CD1c-positive myeloid dendritic cell (primary cell): ENCODE measurements around the gene PDCD4.
A peak's percentile ranks its signal among the peaks of the same experiment; 100 is the strongest.

Source experiments
- DNase-seq: peaks from one replicate; pipeline ENCODE4 v3.0.0-alpha.2; 2016; ENCODE audit errors: extremely low spot score

Gene PDCD4

GRCh38 chr10:110871298-110872084 is at the start of gene PDCD4:
TSS of gene PDCD4 (plus strand) at chr10:110871928. CDS start at chr10:110876028, 4,100 bp downstream.
- peak; percentile 95 for DNase-seq

- DNase-seq: no peak
Observed at GRCh38 chr10:110822035-110822711, 49.6 kb upstream of the PDCD4 start.

DNA sequence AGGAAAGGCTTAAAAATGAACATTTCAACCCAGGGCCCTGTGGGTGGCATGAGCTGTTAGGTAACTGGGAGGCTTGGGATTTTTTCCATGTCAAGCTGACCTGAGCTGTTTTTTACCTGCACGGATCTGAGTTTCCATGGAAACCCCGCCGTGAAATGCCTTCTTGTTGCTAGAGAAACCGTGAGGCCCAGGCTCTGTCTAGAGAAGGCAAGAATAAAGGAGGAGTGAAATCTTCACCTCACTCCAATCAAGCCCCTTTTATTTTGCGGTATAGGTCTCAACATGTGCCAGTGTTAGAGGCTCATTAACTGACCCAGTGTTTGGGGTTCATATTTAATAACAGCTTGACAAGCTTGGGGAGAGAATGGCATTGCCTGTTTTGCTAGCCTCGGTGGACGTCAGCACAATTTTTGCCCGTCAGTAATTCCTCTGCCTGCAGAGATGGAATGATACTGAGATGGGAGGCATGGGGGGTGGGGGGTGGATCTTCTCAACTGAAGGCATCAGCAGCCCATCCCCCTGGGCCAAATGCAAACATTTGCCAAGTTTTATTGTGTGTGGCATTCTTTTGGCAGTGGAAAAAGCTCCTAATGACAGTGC is 48.9 kb upstream of the PDCD4 start:
- DNase-seq: no peak

DNA sequence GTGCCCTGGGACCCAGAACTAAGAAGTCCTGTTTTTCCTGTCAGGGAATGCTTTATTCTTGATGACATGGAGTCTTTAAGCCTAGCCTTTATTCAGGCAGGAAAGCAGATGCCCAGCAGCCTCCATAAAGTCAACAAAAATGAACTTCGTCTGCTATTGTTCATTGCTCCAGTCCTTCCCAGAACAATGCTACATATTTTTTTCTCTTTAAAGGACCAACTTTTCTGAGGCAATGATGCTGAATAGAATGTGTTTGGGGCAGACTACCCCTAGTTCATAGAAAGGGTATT is 47.6 kb upstream of the PDCD4 start:
- DNase-seq: no peak

DNA sequence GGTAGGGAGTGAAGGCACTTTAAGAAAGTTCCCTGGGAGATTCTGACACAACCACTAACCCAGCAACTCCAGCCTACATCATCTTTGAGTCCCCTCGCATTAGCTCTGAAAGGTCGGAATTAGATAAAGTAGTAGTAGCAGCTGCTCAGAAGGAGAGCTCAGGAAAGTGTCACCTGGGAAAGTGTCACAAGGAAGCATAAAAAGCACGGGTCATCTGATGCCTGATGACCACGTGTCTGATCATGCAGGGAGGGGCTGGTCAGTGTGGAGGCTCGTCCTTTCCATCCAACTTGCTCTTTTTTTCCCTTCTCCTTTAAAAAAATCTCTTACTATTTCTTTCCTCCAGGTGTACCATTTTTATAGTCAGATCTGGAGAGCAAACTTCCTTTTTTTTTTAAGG is 47.1 kb upstream of the PDCD4 start:
- no peak for DNase-seq

GRCh38 chr10:110825508-110825907 is 46.2 kb upstream of the PDCD4 start:
- no peak for DNase-seq

DNA sequence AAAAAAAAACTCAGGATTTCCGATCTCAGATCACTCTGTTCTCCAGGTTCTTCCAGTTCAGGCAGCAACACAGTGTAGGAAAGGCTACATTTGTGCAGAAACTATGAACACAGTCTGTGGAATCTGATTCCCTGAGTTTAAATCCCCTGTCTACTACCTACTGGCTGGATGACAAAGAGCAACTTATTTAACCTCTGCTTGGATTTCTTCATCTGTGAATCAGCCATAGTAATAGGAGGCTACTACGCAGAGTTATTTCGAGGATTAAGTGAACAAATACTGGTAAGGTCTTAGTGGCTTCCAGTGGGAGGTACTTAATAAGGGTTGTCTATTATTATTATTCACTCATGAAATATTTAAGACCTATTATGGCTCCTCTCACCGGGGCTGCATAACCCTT is 44.3 kb upstream of the PDCD4 start:
- DNase-seq: no peak

DNA sequence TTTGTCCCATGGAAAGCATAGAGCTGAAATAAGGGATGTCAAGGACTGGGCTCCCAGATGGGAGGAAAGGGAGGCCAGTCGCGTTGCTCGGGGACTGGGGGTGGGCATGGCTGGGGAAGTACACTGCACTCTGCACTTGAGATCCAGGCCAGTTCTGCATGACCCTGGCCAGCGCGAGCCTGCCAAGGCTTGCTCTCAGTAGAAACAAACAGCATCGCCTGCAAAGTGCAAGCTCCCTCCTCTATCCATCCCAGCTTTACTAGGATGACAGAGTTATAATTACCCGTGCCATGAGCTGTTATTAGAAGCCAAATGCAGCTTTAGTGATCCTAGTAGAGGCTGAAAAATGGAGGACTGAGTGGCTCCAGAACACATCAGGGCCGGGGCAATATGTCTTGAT is 43.9 kb upstream of the PDCD4 start:
- no peak for DNase-seq

- DNase-seq: no peak
Observed at GRCh38 chr10:110828525-110828924, 43.2 kb upstream of the PDCD4 start.

- DNase-seq: no peak
Observed at GRCh38 chr10:110829721-110830410, 41.9 kb upstream of the PDCD4 start.

- DNase-seq: no peak
Observed at GRCh38 chr10:110833234-110833940, 38.3 kb upstream of the PDCD4 start.

- DNase-seq: no peak
Observed at GRCh38 chr10:110833941-110834628, 37.6 kb upstream of the PDCD4 start.

DNA sequence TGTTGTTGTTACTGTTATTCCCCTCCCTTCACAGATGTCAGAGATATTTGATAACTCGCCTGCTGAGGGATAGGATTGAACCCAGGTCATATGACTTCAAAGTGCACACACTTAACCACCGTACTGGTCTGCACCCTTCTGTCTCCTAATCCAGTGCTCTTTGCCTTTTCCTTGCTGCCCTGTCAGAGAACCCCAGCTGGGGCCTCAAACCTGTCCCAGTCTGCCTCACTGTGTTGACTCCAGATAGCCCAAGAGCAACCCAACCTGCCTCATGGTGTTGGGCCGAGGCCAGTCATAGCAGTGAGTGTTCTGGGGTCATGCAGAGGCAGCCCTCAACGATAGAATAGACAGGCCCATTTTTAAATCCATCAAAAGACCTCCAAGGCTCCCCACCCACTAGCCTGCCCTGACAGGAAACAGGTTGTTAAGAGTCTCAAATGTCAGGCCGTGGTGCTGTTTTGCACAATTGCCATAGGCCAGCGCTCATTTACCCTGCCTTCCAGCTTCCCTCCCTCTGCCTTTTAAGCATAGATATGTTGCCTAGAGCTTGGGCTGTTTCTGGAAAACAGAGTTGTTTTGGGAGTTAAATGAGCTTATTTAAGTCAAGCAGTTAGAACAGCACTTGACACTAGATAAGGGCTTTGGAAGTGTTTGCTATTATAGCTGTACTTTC is 37.0 kb upstream of the PDCD4 start:
- DNase-seq: no peak

DNA sequence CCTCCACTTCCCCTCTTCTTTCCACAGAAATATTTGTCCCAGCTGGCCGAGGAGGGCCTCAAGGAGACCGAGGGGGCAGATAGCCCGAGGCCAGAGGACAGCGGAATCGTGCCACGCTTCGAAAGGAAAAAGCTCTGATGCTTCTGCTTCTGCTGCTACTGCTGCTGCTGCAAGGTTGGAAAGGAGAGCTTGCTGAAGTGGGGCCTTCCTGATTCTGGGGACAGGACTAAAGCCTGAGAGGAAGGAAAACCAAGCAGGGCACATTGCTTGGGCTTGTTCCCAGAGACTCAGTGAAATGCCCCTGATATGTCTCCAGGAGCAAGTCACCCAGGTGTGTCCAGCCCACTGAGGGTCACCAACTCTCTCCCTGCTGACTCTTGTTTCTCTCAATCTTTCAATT is 35.9 kb upstream of the PDCD4 start:
- no peak for DNase-seq

DNA sequence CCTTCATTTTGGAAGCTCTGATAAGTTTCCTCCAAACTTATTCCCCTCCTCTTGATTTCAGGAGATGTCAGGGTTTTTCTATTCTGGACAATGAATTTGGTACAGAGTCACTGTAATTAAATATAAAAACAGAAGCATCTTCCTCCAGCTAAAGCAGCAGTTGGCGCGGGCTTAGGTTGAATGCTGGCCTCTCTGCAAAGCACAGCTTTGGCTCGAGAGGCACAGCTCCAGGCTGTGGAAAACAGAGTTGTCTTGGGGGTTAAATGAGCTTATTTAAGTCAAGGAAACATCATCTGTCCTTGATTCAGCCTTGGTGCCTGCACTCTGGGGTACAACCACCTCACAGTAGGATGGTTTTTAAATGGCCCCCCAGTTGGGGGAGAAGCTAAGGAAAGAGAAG is 35.0 kb upstream of the PDCD4 start:
- DNase-seq: no peak

- DNase-seq: no peak
Observed at GRCh38 chr10:110837418-110838171, 34.1 kb upstream of the PDCD4 start.

DNA sequence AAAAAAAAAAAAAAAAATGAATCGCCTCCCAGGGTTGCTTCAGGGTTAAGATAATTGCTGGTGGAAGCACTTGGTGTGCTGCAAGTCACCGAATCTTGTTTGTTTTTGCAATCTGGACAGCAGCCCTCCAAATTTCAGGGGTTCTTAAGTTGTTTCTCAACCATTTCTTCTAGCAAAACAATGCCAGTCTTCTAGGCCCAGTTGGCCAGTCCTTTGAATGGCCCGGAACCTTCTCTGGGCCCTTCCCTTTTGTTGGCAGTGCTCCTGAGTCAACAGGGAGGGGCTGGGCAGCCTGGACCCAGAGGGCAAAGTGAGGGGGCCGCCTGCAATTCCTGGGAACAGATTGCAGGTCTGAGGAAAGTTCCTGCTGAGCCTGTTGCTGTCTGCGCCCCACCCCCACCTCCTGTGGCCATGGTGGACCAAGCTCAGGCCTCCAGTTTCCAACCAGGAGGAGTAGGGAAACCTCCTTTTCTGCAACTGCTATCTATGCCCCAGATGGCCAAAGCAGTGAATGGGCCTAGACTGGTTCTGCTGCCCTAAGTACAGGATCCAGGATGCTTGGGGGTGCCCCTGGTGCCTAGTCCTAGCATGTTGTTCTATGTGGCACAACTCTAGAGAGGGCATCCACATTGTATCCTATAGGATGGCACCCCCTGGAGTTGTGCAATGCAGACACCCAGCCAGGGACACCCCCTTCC is 31.4 kb upstream of the PDCD4 start:
- no peak for DNase-seq

GRCh38 chr10:110840923-110841428 is 30.8 kb upstream of the PDCD4 start:
- DNase-seq: no peak

- DNase-seq: no peak
Observed at GRCh38 chr10:110841767-110842267, 29.9 kb upstream of the PDCD4 start.
